Smooth muscle cell (in vitro differentiated cells): ENCODE measurements around the gene IQCE. TPM values are rescaled to one million over a fixed set of nuclear protein-coding genes. Genes with fewer than 3 reads are reported as not detected.

Experiments
- DNase-seq: peaks from one replicate; lab custom pipeline; 2025; ENCODE audit not compliant: unreplicated experiment; lab: John Stamatoyannopoulos, UW
- H2AFZ ChIP-seq: fragments of 200-600 bp; sonication (generic); 2 replicates; pipeline ENCODE4 v1.6.0; 2016; ENCODE audit warnings: antibody characterized with exemption, low read depth, mild to moderate bottlenecking
- H3F3A ChIP-seq: fragments of 200-600 bp; sonication (generic); 2 replicates; pipeline ENCODE4 v1.6.0; 2017; ENCODE audit warnings: antibody characterized with exemption, low read depth
- H3K27ac ChIP-seq: fragments of 200-600 bp; sonication (generic); 2 replicates; pipeline ENCODE4 v1.5.1; 2016; ENCODE audit warnings: low read depth, mild to moderate bottlenecking
- H3K27me3 ChIP-seq: fragments of 200-600 bp; sonication (generic); 2 replicates; pipeline ENCODE4 v1.6.1; 2016; ENCODE audit warnings: low read depth, mild to moderate bottlenecking
- H3K36me3 ChIP-seq: fragments of 200-600 bp; sonication (generic); 2 replicates; pipeline ENCODE4 v1.5.1; 2016; ENCODE audit warnings: low read depth
- H3K4me1 ChIP-seq: fragments of 200-600 bp; sonication (generic); 2 replicates; pipeline ENCODE4 v1.5.1; 2016; ENCODE audit warnings: low read depth
- H3K4me2 ChIP-seq: fragments of 200-600 bp; sonication (generic); 2 replicates; pipeline ENCODE4 v1.6.0; 2016; ENCODE audit warnings: mild to moderate bottlenecking
- H3K4me3 ChIP-seq: fragments of 200-600 bp; sonication (generic); 2 replicates; pipeline ENCODE4 v1.5.1; 2016; ENCODE audit warnings: mild to moderate bottlenecking
- H3K79me2 ChIP-seq: fragments of 200-600 bp; sonication (generic); 2 replicates; pipeline ENCODE4 v1.6.0; 2016; ENCODE audit warnings: low read depth, mild to moderate bottlenecking
- H3K9ac ChIP-seq: fragments of 200-600 bp; sonication (generic); 2 replicates; pipeline ENCODE4 v1.6.0; 2016; ENCODE audit warnings: low read depth
- H3K9me3 ChIP-seq: fragments of 200-600 bp; sonication (generic); replicated peaks from 2 replicates; pipeline ENCODE4 v1.5.1; 2016; ENCODE audit warnings: low read depth
- H4K20me1 ChIP-seq: fragments of 200-600 bp; sonication (generic); 2 replicates; pipeline ENCODE4 v1.6.0; 2016; ENCODE audit warnings: low read depth
- WGBS: methylation state at CpG from one replicate; pipeline ENCODE4 v1.1.7; 2016; ENCODE audit warnings: low lambda C conversion rate; 5-methylcytosine and 5-hydroxymethylcytosine counted together
- microRNA-seq: library from miRNA; unstranded; fragments of <30 nt; microRNA quantifications from one replicate; pipeline ENCODE4, GENCODE V29; 2016; ENCODE audit warnings: borderline number of aligned reads
- polyA plus RNA-seq: library from polyadenylated mRNA; unstranded; fragments of >200 nt; fragmentation: Nextera tagmentation; extraction: Ambion mirVana; gene quantifications from 2 replicates; pipeline ENCODE4 v1.2.1, GENCODE V29; 2016
- small RNA-seq: library from RNA; depleted of rRNA; stranded (forward); fragments of <200 nt; gene quantifications from one replicate; pipeline ENCODE3, GENCODE V24; 2014
- total RNA-seq: library from RNA; depleted of rRNA; stranded (reverse); fragments of >200 nt; gene quantifications from 2 replicates; pipeline ENCODE4 v1.2.3, GENCODE V29; 2014
- TF ChIP-seq, protein P1 (sequence below): fragments of 200-600 bp; sonication (generic); IDR thresholded peaks from 2 replicates; pipeline ENCODE4 v1.5.1; 2017; ENCODE audit warnings: borderline replicate concordance, mild to moderate bottlenecking, antibody characterized with exemption; ENCODE audit not compliant: insufficient read depth, poor library complexity, severe bottlenecking

IQCE gene
- total and polyA plus RNA-seq, 2 experiments from 2014 or later, result 5.8 to 12.7 TPM

DNA sequence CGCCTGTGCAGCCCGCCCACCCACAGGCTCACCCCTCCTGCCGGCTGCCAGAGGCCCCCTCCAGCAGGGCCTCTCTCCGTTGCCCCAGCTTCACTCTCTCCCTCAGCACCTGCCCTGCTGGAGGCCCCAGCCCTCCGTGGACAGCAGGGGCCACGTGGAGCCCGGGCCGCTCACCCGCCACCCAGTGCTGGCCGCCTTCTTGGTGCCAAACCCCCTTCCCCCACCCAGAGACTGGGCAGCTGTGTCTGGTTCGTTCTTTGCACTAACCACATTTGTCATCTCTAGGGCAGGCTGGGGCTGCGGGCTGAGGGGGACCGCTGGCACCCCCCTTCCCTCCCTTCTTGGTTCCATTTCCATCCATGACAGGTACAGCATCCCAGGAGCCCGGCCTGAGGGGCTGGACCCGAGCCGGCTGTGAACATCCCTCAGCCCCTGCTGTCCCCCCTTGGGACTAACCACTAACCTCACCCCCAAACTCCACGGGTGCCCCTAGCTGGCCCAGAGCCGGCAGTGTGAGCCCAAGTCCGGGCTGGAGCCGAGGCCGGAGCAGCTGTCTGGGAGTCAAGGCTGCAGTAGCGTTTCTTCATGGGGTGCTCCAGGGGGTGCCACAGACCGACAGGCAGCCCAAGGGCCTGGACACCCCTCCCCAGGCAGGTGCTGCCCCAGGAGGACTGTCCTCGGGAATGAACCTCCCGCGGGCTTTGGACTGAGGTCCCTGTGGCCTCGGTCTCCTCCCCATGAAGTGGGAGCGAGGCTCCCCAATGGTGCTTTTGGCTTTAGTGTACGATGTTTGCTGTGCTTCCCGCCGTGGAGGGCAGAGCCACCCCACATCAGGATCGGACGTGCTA lies 103.7 kb downstream of the IQCE start:
- Histone ChIP-seq H3K9me3 (no peaks in the 10 kb centered on the region), H3K4me1 (no peaks in the 10 kb centered on the region), H3K4me2 (no peak overlapping the region), H3K79me2 (no peaks in the 10 kb centered on the region), H2AFZ (no peak overlapping the region), H3K27me3 (no peaks in the 10 kb centered on the region), H3K9ac (no peak overlapping the region), H3K4me3 (no peak overlapping the region), H3F3A (no peaks in the 10 kb centered on the region), H3K36me3 (no peaks in the 10 kb centered on the region), H3K27ac (no peak overlapping the region), H4K20me1 (peaks cover 54% of the 10 kb centered on the region)
- WGBS, result 95% methylated on average over 29 of the region's 33 CpGs
- DNase-seq, result no peak
- TF ChIP-seq, protein P1, sequence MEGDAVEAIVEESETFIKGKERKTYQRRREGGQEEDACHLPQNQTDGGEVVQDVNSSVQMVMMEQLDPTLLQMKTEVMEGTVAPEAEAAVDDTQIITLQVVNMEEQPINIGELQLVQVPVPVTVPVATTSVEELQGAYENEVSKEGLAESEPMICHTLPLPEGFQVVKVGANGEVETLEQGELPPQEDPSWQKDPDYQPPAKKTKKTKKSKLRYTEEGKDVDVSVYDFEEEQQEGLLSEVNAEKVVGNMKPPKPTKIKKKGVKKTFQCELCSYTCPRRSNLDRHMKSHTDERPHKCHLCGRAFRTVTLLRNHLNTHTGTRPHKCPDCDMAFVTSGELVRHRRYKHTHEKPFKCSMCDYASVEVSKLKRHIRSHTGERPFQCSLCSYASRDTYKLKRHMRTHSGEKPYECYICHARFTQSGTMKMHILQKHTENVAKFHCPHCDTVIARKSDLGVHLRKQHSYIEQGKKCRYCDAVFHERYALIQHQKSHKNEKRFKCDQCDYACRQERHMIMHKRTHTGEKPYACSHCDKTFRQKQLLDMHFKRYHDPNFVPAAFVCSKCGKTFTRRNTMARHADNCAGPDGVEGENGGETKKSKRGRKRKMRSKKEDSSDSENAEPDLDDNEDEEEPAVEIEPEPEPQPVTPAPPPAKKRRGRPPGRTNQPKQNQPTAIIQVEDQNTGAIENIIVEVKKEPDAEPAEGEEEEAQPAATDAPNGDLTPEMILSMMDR, result no peak

GRCh38 chr7:2663121-2663886 lies 104.5 kb downstream of the IQCE start:
- H3K36me3 ChIP-seq, result no peaks in the 10 kb centered on the region
- H3K4me2 ChIP-seq, result no peak overlapping the region
- no peak overlapping the region for H3K9ac ChIP-seq
- H3F3A ChIP-seq, result no peaks in the 10 kb centered on the region
- no peak overlapping the region for H3K4me3 ChIP-seq
- no peak for DNase-seq
- peaks cover 46% of the 10 kb centered on the region for H4K20me1 ChIP-seq
- H3K9me3 ChIP-seq, result no peaks in the 10 kb centered on the region
- no peaks in the 10 kb centered on the region for H3K27me3 ChIP-seq
- TF ChIP-seq, protein P1, result no peak
- WGBS, result 93% methylated on average over 30 of the region's 30 CpGs
- no peak overlapping the region for H2AFZ ChIP-seq
- no peaks in the 10 kb centered on the region for H3K79me2 ChIP-seq
- H3K27ac ChIP-seq, result no peak overlapping the region
- H3K4me1 ChIP-seq, result no peaks in the 10 kb centered on the region

DNA sequence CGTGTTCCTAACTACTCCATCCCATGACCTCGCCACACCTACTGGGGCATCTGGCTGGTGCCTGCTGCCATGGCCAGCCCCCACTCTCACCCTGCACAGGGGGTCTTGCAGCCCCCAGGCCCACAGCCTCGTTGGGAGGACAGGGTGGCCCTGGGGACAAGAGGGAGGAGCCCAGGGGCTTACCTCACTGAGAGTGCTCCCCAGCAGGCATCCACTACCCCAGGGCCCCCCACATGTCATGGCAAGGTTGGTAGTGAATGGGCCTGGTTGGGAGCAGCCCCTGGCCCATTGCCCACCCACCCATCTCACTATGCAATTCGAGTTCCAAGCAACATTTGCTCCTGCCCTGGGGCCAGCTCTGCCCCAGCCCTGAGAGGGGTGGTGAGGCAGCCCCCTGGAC lies 105.2 kb downstream of the IQCE start:
- Histone ChIP-seq H3K9ac (no peak overlapping the region), H3K9me3 (no peaks in the 10 kb centered on the region), H2AFZ (no peak overlapping the region), H3K4me1 (no peaks in the 10 kb centered on the region), H3K4me3 (no peak overlapping the region), H3F3A (no peaks in the 10 kb centered on the region), H3K79me2 (no peaks in the 10 kb centered on the region), H3K27me3 (no peaks in the 10 kb centered on the region), H3K4me2 (no peak overlapping the region), H3K36me3 (no peaks in the 10 kb centered on the region), H4K20me1 (peaks cover 39% of the 10 kb centered on the region), H3K27ac (no peak overlapping the region)
- 81% methylated on average over 4 of the region's 4 CpGs for WGBS
- DNase-seq, result no peak
- TF ChIP-seq, protein P1, result no peak

Small RNAs within 50 kb of the gene (microRNA-seq; reads per million reads assigned to microRNA genes)
- 1.8 reads per million for gene MIR4648

Small RNAs within 50 kb of the gene (small RNA-seq; reads per million reads assigned to genes)
- 0.24 reads per million for gene MIR4648

Other genes starting within 250 kb of the IQCE start
- gene SNX8, start 244.5 kb upstream of the IQCE start, total RNA-seq, result 12.8 and 49.9 TPM in 2 replicates
- 46.9 and 56.4 TPM in 2 replicates for gene SNX8, start 244.5 kb upstream of the IQCE start, polyA plus RNA-seq
- 85.8 and 96.1 TPM in 2 replicates for gene EIF3B, start 204.2 kb upstream of the IQCE start, total RNA-seq
- 112 and 146 TPM in 2 replicates for gene EIF3B, start 204.2 kb upstream of the IQCE start, polyA plus RNA-seq
- 7.5 and 10.1 TPM in 2 replicates for gene CHST12, start 155.4 kb upstream of the IQCE start, total RNA-seq
- 15.0 and 19.7 TPM in 2 replicates for gene CHST12, start 155.4 kb upstream of the IQCE start, polyA plus RNA-seq
- gene GRIFIN, start 82.6 kb upstream of the IQCE start, total RNA-seq, result not detected in 2 replicates
- gene GRIFIN, start 82.6 kb upstream of the IQCE start, polyA plus RNA-seq, result not detected in 2 replicates
- 9.8 and 19.5 TPM in 2 replicates for gene LFNG, start 39.2 kb upstream of the IQCE start, total RNA-seq
- 6.0 and 7.9 TPM in 2 replicates for gene LFNG, start 39.2 kb upstream of the IQCE start, polyA plus RNA-seq
- gene BRAT1, start 3.5 kb upstream of the IQCE start, total RNA-seq, result 11.2 and 16.8 TPM in 2 replicates
- gene BRAT1, start 3.5 kb upstream of the IQCE start, polyA plus RNA-seq, result 32.4 and 43.6 TPM in 2 replicates
- 42.9 and 51.5 TPM in 2 replicates for gene TTYH3, start 73.0 kb downstream of the IQCE start, total RNA-seq
- 153 and 179 TPM in 2 replicates for gene TTYH3, start 73.0 kb downstream of the IQCE start, polyA plus RNA-seq
- gene AMZ1, start 129.2 kb downstream of the IQCE start, total RNA-seq, result 1.1 and 1.4 TPM in 2 replicates
- gene AMZ1, start 129.2 kb downstream of the IQCE start, polyA plus RNA-seq, result 0.63 and 2.4 TPM in 2 replicates